ENCODE measurements around the gene MYLK.

The MYLK gene

GRCh38 chr3:123583561-123583960, 300.6 kb downstream of the MYLK start:
- no peak for TF ChIP-seq CTCF (IDR thresholded peaks at IDR 0.05; ENCODE audit: extremely low read depth, insufficient read depth, missing control alignments)
- DNase-seq (ENCODE audit: low spot score), result no peak
- in situ Hi-C loops (cut with MboI; ENCODE audit: low pct_unique_long_range_greater_than_20kb, low sequenced_read_pairs, unreplicated experiment), result no loop called here

GRCh38 chr3:123582315-123582714, 301.8 kb downstream of the MYLK start:
- no peak for DNase-seq (ENCODE audit: low spot score)
- in situ Hi-C loops (cut with MboI; ENCODE audit: low pct_unique_long_range_greater_than_20kb, low sequenced_read_pairs, unreplicated experiment), result no loop called here
- no peak for TF ChIP-seq CTCF (IDR thresholded peaks at IDR 0.05; ENCODE audit: extremely low read depth, insufficient read depth, missing control alignments)

GRCh38 chr3:123576122-123576521, 308.0 kb downstream of the MYLK start:
- no peak for TF ChIP-seq CTCF (IDR thresholded peaks at IDR 0.05; ENCODE audit: extremely low read depth, insufficient read depth, missing control alignments)
- in situ Hi-C loops (cut with MboI; ENCODE audit: low pct_unique_long_range_greater_than_20kb, low sequenced_read_pairs, unreplicated experiment), result no loop called here
- DNase-seq (ENCODE audit: low spot score), result peak; percentile 25

- in situ Hi-C loops (cut with MboI; ENCODE audit: low pct_unique_long_range_greater_than_20kb, low sequenced_read_pairs, unreplicated experiment), result loop anchor here (25.0 kb wide), 1 partner anchor 235 kb away; no protein-coding TSS in a partner anchor
- no peak for DNase-seq (ENCODE audit: low spot score)
- TF ChIP-seq CTCF (IDR thresholded peaks at IDR 0.05; ENCODE audit: extremely low read depth, insufficient read depth, missing control alignments), result no peak
Measured at GRCh38 chr3:123571973-123572365, 312.2 kb downstream of the MYLK start.

GRCh38 chr3:123571264-123571972, 312.7 kb downstream of the MYLK start:
- no peak for TF ChIP-seq CTCF (IDR thresholded peaks at IDR 0.05; ENCODE audit: extremely low read depth, insufficient read depth, missing control alignments)
- in situ Hi-C loops (cut with MboI; ENCODE audit: low pct_unique_long_range_greater_than_20kb, low sequenced_read_pairs, unreplicated experiment), result loop anchor here (25.0 kb wide), 1 partner anchor 234 kb away; no protein-coding TSS in a partner anchor
- DNase-seq (ENCODE audit: low spot score), result no peak

- no peak for TF ChIP-seq CTCF (IDR thresholded peaks at IDR 0.05; ENCODE audit: extremely low read depth, insufficient read depth, missing control alignments)
- DNase-seq (ENCODE audit: low spot score), result no peak
- in situ Hi-C loops (cut with MboI; ENCODE audit: low pct_unique_long_range_greater_than_20kb, low sequenced_read_pairs, unreplicated experiment), result loop anchor here (25.0 kb wide), 1 partner anchor 232 kb away; no protein-coding TSS in a partner anchor
Measured at GRCh38 chr3:123568875-123569274, 315.3 kb downstream of the MYLK start.

Data from GM13977 (cell line).